GM12873 (cell line): ENCODE data around the gene CRYGD.

Experiments
- TF ChIP-seq, protein P1 (sequence below): IDR thresholded peaks from 2 replicates; pipeline ENCODE4 v1.5.1; 2012; ENCODE audit warnings: low read depth, mild to moderate bottlenecking, moderate library complexity, low read length, control low read depth; ENCODE audit not compliant: insufficient read depth; ENCODE audit errors: missing control alignments

The CRYGD gene

DNA sequence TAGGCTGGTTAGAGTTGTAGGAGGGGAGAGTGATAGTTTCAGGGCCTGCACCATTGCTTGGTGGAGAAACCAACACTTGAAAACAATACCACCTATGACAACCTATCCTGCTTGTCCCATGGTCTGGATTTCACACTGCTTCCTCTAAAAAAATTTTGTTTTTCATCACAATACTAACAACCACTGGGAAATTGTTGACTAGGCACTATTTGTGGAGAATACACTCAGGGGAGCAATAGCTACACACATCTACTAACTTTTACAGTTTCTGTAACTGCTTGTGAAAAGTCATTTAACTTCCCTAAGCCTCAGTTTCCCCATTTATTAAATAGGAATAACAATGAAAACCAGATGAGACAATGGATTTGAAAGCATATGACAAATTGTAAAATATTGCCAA is 25.8 kb upstream of the CRYGD start:
- TF ChIP-seq, protein P1, sequence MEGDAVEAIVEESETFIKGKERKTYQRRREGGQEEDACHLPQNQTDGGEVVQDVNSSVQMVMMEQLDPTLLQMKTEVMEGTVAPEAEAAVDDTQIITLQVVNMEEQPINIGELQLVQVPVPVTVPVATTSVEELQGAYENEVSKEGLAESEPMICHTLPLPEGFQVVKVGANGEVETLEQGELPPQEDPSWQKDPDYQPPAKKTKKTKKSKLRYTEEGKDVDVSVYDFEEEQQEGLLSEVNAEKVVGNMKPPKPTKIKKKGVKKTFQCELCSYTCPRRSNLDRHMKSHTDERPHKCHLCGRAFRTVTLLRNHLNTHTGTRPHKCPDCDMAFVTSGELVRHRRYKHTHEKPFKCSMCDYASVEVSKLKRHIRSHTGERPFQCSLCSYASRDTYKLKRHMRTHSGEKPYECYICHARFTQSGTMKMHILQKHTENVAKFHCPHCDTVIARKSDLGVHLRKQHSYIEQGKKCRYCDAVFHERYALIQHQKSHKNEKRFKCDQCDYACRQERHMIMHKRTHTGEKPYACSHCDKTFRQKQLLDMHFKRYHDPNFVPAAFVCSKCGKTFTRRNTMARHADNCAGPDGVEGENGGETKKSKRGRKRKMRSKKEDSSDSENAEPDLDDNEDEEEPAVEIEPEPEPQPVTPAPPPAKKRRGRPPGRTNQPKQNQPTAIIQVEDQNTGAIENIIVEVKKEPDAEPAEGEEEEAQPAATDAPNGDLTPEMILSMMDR, result no peak

DNA sequence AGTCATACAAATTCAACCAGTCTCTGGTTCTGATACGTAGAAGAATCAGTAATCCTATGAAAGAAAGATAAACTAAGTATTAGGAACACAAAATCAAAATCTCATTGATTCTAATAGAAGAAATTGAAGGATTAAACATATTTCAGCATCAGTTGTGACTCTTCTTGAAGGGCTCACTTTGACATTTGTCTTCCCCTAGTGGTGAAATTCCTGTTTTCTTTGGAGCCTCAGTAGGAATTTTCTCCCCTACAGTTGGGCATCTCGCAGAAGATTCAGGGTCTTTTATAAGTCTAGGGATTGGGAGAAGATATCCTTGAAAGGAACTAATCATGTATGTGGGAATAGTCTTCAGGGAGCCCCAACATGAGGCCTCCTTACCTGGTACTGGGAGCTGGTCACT is 24.5 kb upstream of the CRYGD start:
- TF ChIP-seq, protein P1, result no peak

DNA sequence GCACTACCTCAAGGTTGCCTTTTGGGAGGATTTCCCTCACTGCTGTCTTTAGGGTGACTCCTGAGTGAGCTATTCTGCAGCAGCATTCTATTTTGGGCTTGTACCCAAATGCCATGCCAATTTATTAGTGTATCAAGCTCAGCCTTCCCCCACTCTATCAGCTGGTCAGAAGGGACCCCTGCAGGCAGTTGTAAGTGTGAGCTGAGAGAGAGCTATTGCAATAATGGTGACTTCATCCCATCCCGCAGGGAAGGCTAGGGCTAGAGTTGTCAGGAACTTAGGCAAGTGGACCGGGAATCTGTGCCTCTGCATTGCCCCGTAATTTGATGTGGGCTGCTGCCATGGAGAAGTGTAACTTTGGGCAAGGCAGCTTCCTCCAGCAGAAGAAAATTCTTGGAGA is 23.4 kb upstream of the CRYGD start:
- TF ChIP-seq, protein P1, result no peak

DNA sequence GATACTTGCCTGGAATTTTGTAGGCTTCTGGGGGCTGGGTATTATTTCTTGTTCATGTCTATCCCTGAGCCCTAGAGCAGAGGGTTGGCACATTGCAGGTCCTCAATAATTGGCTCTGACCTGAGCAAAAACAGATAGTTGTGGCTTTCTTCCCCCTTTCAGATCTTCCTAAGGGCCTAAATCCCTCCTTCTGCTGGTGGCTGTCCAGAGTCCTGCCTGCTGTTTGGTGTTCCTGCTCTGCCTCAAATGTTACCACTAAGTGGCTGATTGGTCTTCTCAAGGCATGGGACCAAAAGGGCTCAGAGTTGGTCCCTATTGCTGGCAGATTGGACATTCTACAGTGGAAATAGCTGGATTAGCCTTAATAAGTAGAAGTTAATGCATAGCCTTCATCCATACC is 22.7 kb upstream of the CRYGD start:
- TF ChIP-seq, protein P1, result no peak

- TF ChIP-seq, protein P1, result no peak
These were observed 21.7 kb upstream of the CRYGD start, which contains the start of gene CRYGB for GRCh38 chr2:208146006-208146405. CRYGB (minus strand) TSS chr2:208146158; CDS start chr2:208146120, 38 bp downstream.

DNA sequence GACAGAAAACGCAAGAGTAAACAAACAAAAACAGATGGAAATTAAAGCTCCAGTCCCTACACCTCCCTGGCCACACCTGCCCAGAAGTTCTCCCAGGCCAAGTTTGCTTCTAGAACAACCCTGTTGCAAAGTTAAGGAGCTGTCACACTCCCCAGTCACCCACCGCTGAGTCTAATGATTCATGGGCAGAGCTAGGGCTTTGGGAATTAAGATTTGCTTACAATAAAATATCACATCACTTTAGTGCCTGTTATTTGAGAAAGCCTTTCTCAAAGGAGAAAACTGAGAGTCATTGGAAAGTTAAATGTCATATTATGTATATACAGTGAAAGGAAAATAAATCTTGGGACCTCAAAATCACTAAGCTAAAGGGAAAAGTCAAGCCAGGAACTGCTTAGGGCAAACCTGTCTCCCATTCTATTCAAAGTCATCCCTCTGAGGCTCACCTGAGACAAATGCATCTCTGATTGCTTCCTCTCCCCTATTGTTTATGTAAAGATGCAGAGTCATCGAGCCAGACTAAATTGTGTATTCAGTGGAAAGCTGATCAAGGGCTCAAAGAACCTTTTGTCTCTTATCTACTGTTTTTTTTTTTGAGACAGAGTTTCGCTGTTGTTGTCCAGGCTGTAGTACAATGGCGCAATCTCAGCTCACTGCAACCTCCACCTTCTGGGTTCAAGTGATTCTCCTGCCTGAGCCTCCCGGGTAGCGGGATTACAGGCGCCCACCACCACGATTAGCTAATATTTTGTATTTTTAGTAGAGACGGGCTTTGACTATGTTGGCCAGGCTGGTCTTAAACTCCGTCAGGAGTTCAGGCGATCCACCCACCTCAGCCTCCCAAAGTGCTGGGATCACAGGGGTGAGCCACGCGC is 18.8 kb upstream of the CRYGD start:
- TF ChIP-seq, protein P1, result no peak

DNA sequence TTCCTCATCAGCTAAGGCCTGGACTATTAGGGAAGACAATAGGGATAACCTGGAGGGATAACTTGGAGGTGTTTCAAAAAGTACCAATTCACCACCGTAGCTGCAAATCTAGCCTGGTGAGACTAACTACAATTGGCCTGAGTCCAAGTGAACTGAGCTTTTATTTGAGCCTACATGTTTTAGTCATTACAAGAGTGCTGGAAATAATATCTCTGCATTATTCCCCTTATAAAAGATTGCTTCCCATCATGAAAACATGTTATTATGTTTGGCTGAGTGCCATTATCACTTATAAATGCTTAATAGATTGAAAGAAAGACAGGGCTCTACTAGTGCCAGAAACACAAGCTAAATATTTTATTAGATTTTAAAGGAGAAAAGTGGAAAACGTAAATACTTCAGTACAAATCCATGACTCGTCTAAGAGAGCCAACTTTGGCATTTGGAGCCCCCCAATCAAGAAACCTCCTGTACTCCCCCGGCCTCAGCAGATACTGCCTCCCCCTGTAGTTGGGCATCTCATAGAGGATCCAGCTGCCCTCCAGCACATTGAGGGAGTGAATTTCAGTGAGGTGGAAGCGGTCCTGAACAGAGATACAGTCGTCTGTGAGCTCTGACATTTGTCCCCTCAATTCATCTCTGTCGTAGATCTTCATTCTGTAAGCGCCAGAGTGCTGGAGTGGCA is 18.1 kb upstream of the CRYGD start:
- TF ChIP-seq, protein P1, result no peak
